Measurements from ENCODE around the gene EVX1. TPM values are rescaled to one million over a fixed set of nuclear protein-coding genes. Genes with fewer than 3 reads are reported as not detected.

The EVX1 gene
- total RNA-seq, 1 donor from 2014 or later = 0.79 TPM

GRCh38 chr7:27197137-27198042 is 45.2 kb upstream of the EVX1 start:
- peaks cover 7% of the 10 kb centered on the region for H3K4me1 Mint-ChIP-seq
- no peaks in the 10 kb centered on the region for H3K9me3 Mint-ChIP-seq
- peaks cover 94% of the 10 kb centered on the region for H3K27me3 Mint-ChIP-seq (ENCODE audit: low read depth)
- H3K36me3 Mint-ChIP-seq (ENCODE audit: low read depth) = no peaks in the 10 kb centered on the region
- TF ChIP-seq CTCF (conservative IDR thresholded peaks at IDR 0.05) = no peak
- no peak overlapping the region for H3K4me3 Mint-ChIP-seq
- no peak overlapping the region for H3K27ac Mint-ChIP-seq (ENCODE audit: unreplicated experiment)
- no peak for DNase-seq (ENCODE audit: low read depth, low spot score)

GRCh38 chr7:27198138-27198841 is 44.3 kb upstream of the EVX1 start:
- Mint-ChIP-seq H3K27me3 (ENCODE audit: low read depth) (peaks cover 95% of the 10 kb centered on the region), H3K9me3 (no peaks in the 10 kb centered on the region), H3K4me1 (peaks cover 7% of the 10 kb centered on the region), H3K27ac (ENCODE audit: unreplicated experiment) (no peak overlapping the region), H3K36me3 (ENCODE audit: low read depth) (no peaks in the 10 kb centered on the region), H3K4me3 (peak overlapping the region; percentile 6)
- no peak for TF ChIP-seq CTCF (conservative IDR thresholded peaks at IDR 0.05)
- DNase-seq (ENCODE audit: low read depth, low spot score) = no peak

- no peak for DNase-seq (ENCODE audit: low read depth, low spot score)
- Mint-ChIP-seq H3K27me3 (ENCODE audit: low read depth) (peaks cover 95% of the 10 kb centered on the region), H3K36me3 (ENCODE audit: low read depth) (no peaks in the 10 kb centered on the region), H3K4me1 (peaks cover 7% of the 10 kb centered on the region), H3K27ac (ENCODE audit: unreplicated experiment) (no peak overlapping the region), H3K4me3 (no peak overlapping the region), H3K9me3 (no peaks in the 10 kb centered on the region)
- no peak for TF ChIP-seq CTCF (conservative IDR thresholded peaks at IDR 0.05)
These were observed 43.5 kb upstream of the EVX1 start for GRCh38 chr7:27198871-27199801.

- no peak for DNase-seq (ENCODE audit: low read depth, low spot score)
- Mint-ChIP-seq H3K27me3 (ENCODE audit: low read depth) (peaks cover 95% of the 10 kb centered on the region), H3K36me3 (ENCODE audit: low read depth) (no peaks in the 10 kb centered on the region), H3K9me3 (no peaks in the 10 kb centered on the region), H3K4me1 (peaks cover 7% of the 10 kb centered on the region), H3K4me3 (peak within 1 kb of the TSS; percentile 76), H3K27ac (ENCODE audit: unreplicated experiment) (no peak within 1 kb of the TSS)
- TF ChIP-seq CTCF (conservative IDR thresholded peaks at IDR 0.05) = no peak
These were observed 42.5 kb upstream of the EVX1 start, which contains the start of gene HOXA13 for GRCh38 chr7:27199849-27200760. HOXA13 (minus strand) TSS chr7:27200091; CDS start chr7:27200077, 14 bp downstream.
